ENCODE measurements around the gene FAM237B. TPM values are rescaled to one million over a fixed set of nuclear protein-coding genes. Genes with fewer than 3 reads are reported as not detected.
A peak's percentile ranks its signal among the peaks of the same experiment; 100 is the strongest.

FAM237B gene
- total and polyA plus RNA-seq, 2 of the 8 experiments (the other 6 are each of a cell fraction or from before 2014, with no cell fraction given), result not detected

- Histone ChIP-seq H2BK5ac (ENCODE audit: low read depth, low read length) (no peak overlapping the region), H3K9ac (replicated peaks in 1 of 4; ENCODE audit: extremely low read depth in 1 of 4, low read depth in 3 of 4, low read length in 3 of 4) (no peak overlapping the region), H4K20me1 (replicated peaks in 1 of 2; ENCODE audit: control insufficient read depth in 1 of 2, insufficient read depth in 2 of 2, low read length in 2 of 2) (no peaks in the 10 kb centered on the region), H2BK15ac (ENCODE audit: low read length) (no peak overlapping the region), H4K5ac (ENCODE audit: insufficient read length, low read depth, low read length) (no peak overlapping the region), H2BK120ac (replicated peaks; ENCODE audit: low read depth, low read length) (no peak overlapping the region), H3K9me3 (ENCODE audit: insufficient read depth in 2 of 2, low read depth in 1 of 2, low read length in 1 of 2) (no peaks in the 10 kb centered on the region), H2AFZ (ENCODE audit: low read length) (no peak overlapping the region), H4K91ac (replicated peaks; ENCODE audit: insufficient read length, low read length) (no peak overlapping the region), H3K27ac (ENCODE audit: low read depth, low read length) (no peak overlapping the region), H3K27me3 (replicated peaks in 1 of 4; ENCODE audit: control insufficient read depth in 3 of 4, extremely low read depth in 1 of 4, insufficient read depth in 3 of 4, low read length in 3 of 4) (no peaks in the 10 kb centered on the region), H2AK5ac (ENCODE audit: low read depth, low read length) (no peak overlapping the region), H3K14ac (ENCODE audit: insufficient read length) (no peak overlapping the region), H3K36me3 (ENCODE audit: control insufficient read depth in 2 of 4, insufficient read depth in 4 of 4, low read length in 3 of 4) (no peaks in the 10 kb centered on the region), H3K4ac (replicated peaks; ENCODE audit: insufficient read length, low read depth, low read length) (no peak overlapping the region), H3K79me2 (ENCODE audit: control insufficient read depth in 1 of 2, insufficient read depth in 2 of 2, low read length in 2 of 2) (no peaks in the 10 kb centered on the region), H3K18ac (ENCODE audit: extremely low read depth, low read length) (no peak overlapping the region), H2BK20ac (ENCODE audit: low read length) (no peak overlapping the region), H3K56ac (replicated peaks; ENCODE audit: insufficient read length, low read depth, low read length) (no peak overlapping the region), H3K4me1 (replicated peaks in 1 of 4; ENCODE audit: control insufficient read depth in 3 of 4, insufficient read depth in 4 of 4, low read length in 3 of 4) (no peaks in the 10 kb centered on the region), H3K23me2 (ENCODE audit: low read depth, low read length) (no peaks in the 10 kb centered on the region), H3K4me2 (ENCODE audit: insufficient read depth in 1 of 2, low read depth in 2 of 2, low read length in 2 of 2) (no peak overlapping the region), H2BK12ac (ENCODE audit: low read depth, low read length) (no peak overlapping the region), H3K23ac (ENCODE audit: insufficient read length) (no peak overlapping the region), H4K8ac (ENCODE audit: extremely low read depth, insufficient read depth, low read length) (no peak overlapping the region), H3K79me1 (ENCODE audit: low read depth, low read length) (no peaks in the 10 kb centered on the region), H3K4me3 (ENCODE audit: extremely low read depth in 1 of 4, insufficient read depth in 2 of 4, low read depth in 3 of 4, low read length in 4 of 4) (no peak overlapping the region)
- TF ChIP-seq BCL11A (IDR thresholded peaks at IDR 0.05; ENCODE audit: low read depth in 2 of 2, low read length in 2 of 2) (no peak), CTCF (IDR thresholded peaks at IDR 0.05; ENCODE audit: control extremely low read depth in 1 of 3, insufficient read depth in 1 of 3, low read depth in 1 of 3, low read length in 3 of 3) (0 out of 4 replicates have a peak, but pooled peaks of 1 of the 3 experiments have one; percentile 6)
- DNase-seq (ENCODE audit: low read depth in 1 of 2, low spot score in 2 of 2) (no peak), FAIRE-seq (no peak)
- ChIA-PET CTCF (ENCODE audit: partially characterized antibody) (interaction anchor here (0.7 to 2.9 kb wide), 8 partner anchors 10 to 447 kb away, joined by 3 to 14 read pairs (median 3); partner anchors contain the start of gene FAM237B), POLR2A (ENCODE audit: partially characterized antibody) (no interaction called here)
- 91% methylated on average over 5 of the region's 5 CpGs; no CpG with 5 or more reads in 1 of the 2 experiments for WGBS, 2 experiments (ENCODE audit: extremely low coverage in 1 of 2, insufficient coverage in 1 of 2, insufficient read length in 1 of 2, insufficient replicate concordance in 2 of 2, low coverage in 1 of 2, low lambda C conversion rate in 2 of 2, missing lambda C conversion rate in 1 of 2)
These were observed 11.2 kb downstream of the FAM237B start for GRCh38 chr7:90309872-90310271.
